GM12878 (cell line): ENCODE results near the gene FNDC3A. TPM values are rescaled to one million over a fixed set of nuclear protein-coding genes. Genes with fewer than 3 reads are reported as not detected.

Experiments used
- ATAC-seq: fragments of 200-7000 bp; cut with Tn5 transposase; 3 replicates; pipeline ENCODE4 v1.9.1; 2020; ENCODE audit warnings: mild to moderate bottlenecking, moderate library complexity
- BruUV-seq: library from RNA; stranded (reverse); fragments of 400-500 nt; replicated peaks from 2 replicates; lab custom pipeline; 2021; lab: Mats Ljungman, UMichigan
- CTCF ChIA-PET: fragments of 300-600 bp; sonication (Branson Sonifier 250); formaldehyde crosslinking; extraction: SDS; loops from one replicate; lab custom pipeline; 2021; ENCODE audit warnings: inconsistent platforms; lab: Yijun Ruan, JAX
- POLR2A ChIA-PET: fragments of 350-600 bp; formaldehyde crosslinking; extraction: SDS; loops from one replicate; lab custom pipeline; 2021; ENCODE audit warnings: inconsistent platforms; lab: Charles Lee
- RAD21 ChIA-PET: fragments of 300-600 bp; sonication (Branson Sonifier 250); formaldehyde crosslinking; loops from one replicate; lab custom pipeline; 2023; ENCODE audit warnings: antibody characterized with exemption; ENCODE audit not compliant: unreplicated experiment; lab: Charles Lee
- SMC1A ChIA-PET: fragments of 300-600 bp; sonication (Branson Sonifier 250); formaldehyde crosslinking; loops from one replicate; lab custom pipeline; 2023; ENCODE audit not compliant: unreplicated experiment, uncharacterized antibody; lab: Charles Lee
- DNase-seq: peaks from one replicate; pipeline ENCODE4 v3.0.0-alpha.2; 2011; ENCODE audit warnings: low read depth, low spot score
- FAIRE-seq: peaks from 3 replicates; lab custom pipeline; 2011; peaks lifted over from hg19 to GRCh38; lab: Jason Lieb, UNC
- H2AFZ ChIP-seq: 2 replicates; pipeline ENCODE4 v1.6.0; 2011; ENCODE audit warnings: low read depth, low read length, control low read depth; ENCODE audit not compliant: control insufficient read depth
- H3K27ac ChIP-seq: 2 replicates; pipeline ENCODE4 v1.5.1; 2011; ENCODE audit warnings: control low read depth; ENCODE audit not compliant: control insufficient read depth, insufficient read depth
- H3K27me3 ChIP-seq, 2 experiments: replicated peaks in 1 of 2; 2 replicates each; pipeline versions ENCODE4 v1.6.0 to v1.6.1; 2011; ENCODE audit warnings: low read length in 1 of 2; ENCODE audit not compliant: control insufficient read depth in 2 of 2, insufficient read depth in 2 of 2
- H3K36me3 ChIP-seq, 2 experiments: 2 replicates each; pipeline ENCODE4 v1.5.1; 2011; ENCODE audit warnings: low read length in 1 of 2; ENCODE audit not compliant: control insufficient read depth in 2 of 2, insufficient read depth in 2 of 2
- H3K4me1 ChIP-seq: 2 replicates; pipeline ENCODE4 v1.6.1; 2011; ENCODE audit warnings: mild to moderate bottlenecking, low read length, moderate library complexity, mixed read lengths; ENCODE audit not compliant: control insufficient read depth, insufficient read depth
- H3K4me2 ChIP-seq: 2 replicates; pipeline ENCODE4 v1.6.0; 2011; ENCODE audit warnings: control low read depth; ENCODE audit not compliant: control insufficient read depth, insufficient read depth
- H3K4me3 ChIP-seq: fragments of 200-600 bp; sonication (generic); 2 replicates; pipeline ENCODE4 v1.5.1; 2016
- H3K79me2 ChIP-seq: 2 replicates; pipeline ENCODE4 v1.6.0; 2011; ENCODE audit warnings: low read length; ENCODE audit not compliant: control insufficient read depth, insufficient read depth
- H3K9ac ChIP-seq: 2 replicates; pipeline ENCODE4 v1.8.0; 2011; ENCODE audit warnings: low read length, control low read depth, mixed read lengths; ENCODE audit not compliant: control insufficient read depth, insufficient read depth
- H3K9me3 ChIP-seq: replicated peaks from 3 replicates; pipeline ENCODE4 v1.5.1; 2011; ENCODE audit warnings: mild to moderate bottlenecking, low read length; ENCODE audit not compliant: control insufficient read depth, insufficient read depth
- H4K20me1 ChIP-seq: 2 replicates; pipeline ENCODE4 v1.6.0; 2011; ENCODE audit not compliant: control insufficient read depth, insufficient read depth
- ATF2 ChIP-seq: IDR thresholded peaks from 2 replicates; pipeline ENCODE4 v1.6.1; 2012; ENCODE audit warnings: low read length, inconsistent platforms
- ATF7 ChIP-seq: fragments of 450-650 bp; IDR thresholded peaks from 2 replicates; pipeline ENCODE4 v1.6.1; 2016; ENCODE audit warnings: low read depth, mild to moderate bottlenecking
- BACH1 ChIP-seq: fragments of 450-650 bp; IDR thresholded peaks from 2 replicates; pipeline ENCODE4 v1.6.1; 2017; ENCODE audit warnings: mild to moderate bottlenecking, borderline replicate concordance
- BCL3 ChIP-seq: IDR thresholded peaks from 2 replicates; pipeline ENCODE4 v1.6.1; 2011; ENCODE audit warnings: borderline replicate concordance, low read depth, mild to moderate bottlenecking, moderate library complexity, low read length; ENCODE audit not compliant: insufficient read depth, poor library complexity, severe bottlenecking
- CBX3 ChIP-seq: fragments of 200-600 bp; sonication (generic); IDR thresholded peaks from 2 replicates; pipeline ENCODE4 v1.6.1; 2016; ENCODE audit warnings: low read depth, borderline replicate concordance
- CEBPB ChIP-seq, 2 experiments: fragments of 150-350 bp in 1 of 2; IDR thresholded peaks; 2 replicates each; pipeline ENCODE4 v1.6.1; 2012 to 2014; ENCODE audit warnings: low read depth in 2 of 2, low read length in 2 of 2, borderline replicate concordance in 1 of 2, inconsistent platforms in 1 of 2
- CHD4 ChIP-seq: fragments of 200-600 bp; sonication (generic); IDR thresholded peaks from 2 replicates; pipeline ENCODE4 v1.6.1; 2016; ENCODE audit warnings: mild to moderate bottlenecking
- CREM ChIP-seq: IDR thresholded peaks from 2 replicates; pipeline ENCODE4 v1.6.1; 2014; ENCODE audit warnings: antibody characterized with exemption, low read depth
- DPF2 ChIP-seq: fragments of 450-650 bp; IDR thresholded peaks from 2 replicates; pipeline ENCODE4 v1.6.1; 2017; ENCODE audit warnings: mild to moderate bottlenecking
- EP300 ChIP-seq, 2 experiments: fragments of 150-350 bp in 1 of 2; IDR thresholded peaks; 2 replicates each; pipeline ENCODE4 v1.6.1; 2011 to 2012; ENCODE audit warnings: low read depth in 2 of 2, low read length in 2 of 2, borderline replicate concordance in 1 of 2, improper control_type of control experiment in 1 of 2, inconsistent platforms in 1 of 2; ENCODE audit not compliant: control insufficient read depth in 1 of 2
- JUNB ChIP-seq: IDR thresholded peaks from 2 replicates; pipeline ENCODE4 v1.6.1; 2016; ENCODE audit warnings: antibody characterized with exemption, mild to moderate bottlenecking
- MEF2A ChIP-seq: IDR thresholded peaks from 2 replicates; pipeline ENCODE4 v1.6.1; 2011; ENCODE audit warnings: low read depth, mild to moderate bottlenecking, low read length, moderate library complexity; ENCODE audit not compliant: insufficient read depth
- MEF2B ChIP-seq: fragments of 450-650 bp; IDR thresholded peaks from 2 replicates; pipeline ENCODE4 v1.6.1; 2018; ENCODE audit warnings: mild to moderate bottlenecking, moderate library complexity; ENCODE audit not compliant: partially characterized antibody, poor library complexity, severe bottlenecking
- MTA2 ChIP-seq: fragments of 450-650 bp; IDR thresholded peaks from 2 replicates; pipeline ENCODE4 v1.6.1; 2016; ENCODE audit warnings: low read depth, mild to moderate bottlenecking, moderate library complexity
- MYB ChIP-seq: fragments of 150-350 bp; IDR thresholded peaks from 2 replicates; pipeline ENCODE4 v1.6.1; 2014; ENCODE audit warnings: mild to moderate bottlenecking, low read depth, low read length, borderline replicate concordance
- NFIC ChIP-seq: IDR thresholded peaks from 2 replicates; pipeline ENCODE4 v1.6.1; 2012; ENCODE audit warnings: low read depth, mild to moderate bottlenecking, inconsistent platforms, low read length, moderate library complexity
- NFXL1 ChIP-seq: fragments of 450-650 bp; IDR thresholded peaks from 2 replicates; pipeline ENCODE4 v1.6.1; 2017; ENCODE audit warnings: antibody characterized with exemption, mild to moderate bottlenecking, borderline replicate concordance
- PAX8 ChIP-seq: fragments of 450-650 bp; IDR thresholded peaks from 2 replicates; pipeline ENCODE4 v1.6.1; 2017; ENCODE audit warnings: mild to moderate bottlenecking, moderate library complexity
- SIN3A ChIP-seq: IDR thresholded peaks from 2 replicates; pipeline ENCODE4 v1.6.1; 2012; ENCODE audit warnings: low read depth, low read length, improper control_type of control experiment
- SP1 ChIP-seq: IDR thresholded peaks from one replicate; pipeline ENCODE4 v1.6.1; 2011; ENCODE audit warnings: low read depth, low read length
- SPI1 ChIP-seq: IDR thresholded peaks from 2 replicates; pipeline ENCODE4 v1.6.1; 2011; ENCODE audit warnings: low read depth, mild to moderate bottlenecking, low read length, moderate library complexity, borderline replicate concordance; ENCODE audit not compliant: insufficient read depth
- ZNF207 ChIP-seq: fragments of 450-650 bp; IDR thresholded peaks from 2 replicates; pipeline ENCODE4 v1.6.1; 2014; ENCODE audit warnings: antibody characterized with exemption, mild to moderate bottlenecking, borderline replicate concordance
- ZNF384 ChIP-seq: IDR thresholded peaks from 2 replicates; pipeline ENCODE4 v1.6.1; 2012; ENCODE audit warnings: low read depth, mild to moderate bottlenecking, low read length, improper control_type of control experiment, borderline replicate concordance
- WGBS: methylation state at CpG from one replicate; pipeline ENCODE4 v1.1.6; 2016; ENCODE audit warnings: low lambda C conversion rate; ENCODE audit not compliant: insufficient replicate concordance, insufficient coverage; ENCODE audit errors: missing lambda C conversion rate; 5-methylcytosine and 5-hydroxymethylcytosine counted together
- in situ Hi-C: fragments of 300-500 bp; cut with MboI; formaldehyde crosslinking; loops from 9 replicates; pipeline ENCODE4 v1.14.3; 2018; ENCODE audit warnings: mixed read lengths
- intact Hi-C: fragments of 100-400 bp; cut with micrococcal nuclease; formaldehyde crosslinking; loops from one replicate; pipeline ENCODE4 v1.14.2; 2022; ENCODE audit not compliant: unreplicated experiment
- polyA plus RNA-seq, 11 experiments: library from polyadenylated mRNA; depleted of rRNA in 4 of 11; unstranded in 6 of 11; stranded (reverse) in 5 of 11; fragments of >200 nt; fragmentation: Nextera tagmentation in 4 of 11; fragmentation: Illumina TruSeq in 1 of 11; extraction: Ambion mirVana in 4 of 11; extraction: Trizol in 1 of 11; gene quantifications; 1 replicate in 1 of 11; 2 replicates in 10 of 11; pipeline versions ENCODE4 v1.2.1 to v1.2.3, GENCODE V29; 2011 to 2016; ENCODE audit warnings: inconsistent platforms in 2 of 11, missing spikeins in 2 of 11, low read depth in 1 of 11
- total RNA-seq, 4 experiments: library from RNA; depleted of rRNA in 3 of 4; stranded (reverse); fragments of >200 nt in 3 of 4; fragmentation: Illumina TruSeq in 1 of 4; extraction: Trizol in 1 of 4; gene quantifications; 2 replicates each; pipeline versions ENCODE4 v1.2.1 to v1.2.3, GENCODE V29; 2013 to 2021

FNDC3A gene
- total and polyA plus RNA-seq, 10 of the 15 experiments (the other 5 are each of a cell fraction or from before 2014, with no cell fraction given): 6.3 to 46.4 (median 22.8) TPM

- ATAC-seq: no peak
- 0 out of 2 replicates have a peak overlapping the region, but pooled peaks have one; percentile 85 for H3K4me2 ChIP-seq
- no peak for TF ChIP-seq CBX3
- TF ChIP-seq EP300 (IDR thresholded peaks at IDR 0.05; ENCODE audit: borderline replicate concordance in 1 of 2, control insufficient read depth in 1 of 2, low read depth in 2 of 2, low read length in 2 of 2): 0 out of 4 replicates have a peak, but pooled peaks of 1 of the 2 experiments have one; percentile 24
- TF ChIP-seq MTA2: peak; percentile 79
- no peak for TF ChIP-seq ZNF207
- TF ChIP-seq BACH1: no peak
- no peak for TF ChIP-seq CHD4
- no peak for TF ChIP-seq MYB
- 0 out of 2 replicates have a peak, but pooled peaks have one; percentile 37 for TF ChIP-seq CREM
- TF ChIP-seq ATF7: peak; percentile 79
- TF ChIP-seq SPI1: peak; percentile 84
- peak; percentile 66 for TF ChIP-seq NFIC
- TF ChIP-seq DPF2: 0 out of 2 replicates have a peak, but pooled peaks have one; percentile 58
- TF ChIP-seq ZNF384: 0 out of 2 replicates have a peak, but pooled peaks have one; percentile 37
- TF ChIP-seq BCL3: peak; percentile 30
- TF ChIP-seq ATF2: peak; percentile 32
- 0 out of 2 replicates have a peak, but pooled peaks have one; percentile 25 for TF ChIP-seq MEF2A
- no peak for TF ChIP-seq PAX8
- TF ChIP-seq NFXL1: no peak
- peak in 1 of 2 experiments; percentile 17; a peak in 1 of 4 replicates for TF ChIP-seq CEBPB (IDR thresholded peaks at IDR 0.05; ENCODE audit: borderline replicate concordance in 1 of 2, low read depth in 2 of 2, low read length in 2 of 2)
- peak; percentile 8 for TF ChIP-seq MEF2B
- no peak for TF ChIP-seq SP1
- TF ChIP-seq SIN3A: no peak
- TF ChIP-seq JUNB: peak; percentile 65
Measured at GRCh38 chr13:48977973-48978372, 2.3 kb downstream of the FNDC3A start.

More at GRCh38 chr13:48977973-48978372, 2.3 kb downstream of the FNDC3A start:
- DNase-seq: no peak
- Histone ChIP-seq H3K4me3 (peak overlapping the region; percentile 80), H3K4me1 (peaks cover 7% of the 10 kb centered on the region; the same call in 1 of the 2 replicates), H3K27ac (peak overlapping the region; percentile 83), H3K36me3 (no peaks in the 10 kb centered on the region), H3K27me3 (no peaks in the 10 kb centered on the region), H4K20me1 (no peaks in the 10 kb centered on the region), H3K79me2 (peaks cover 68% of the 10 kb centered on the region), H2AFZ (no peak overlapping the region), H3K9ac (peak overlapping the region; percentile 97), H3K9me3 (peaks cover 13% of the 10 kb centered on the region)
- CTCF ChIA-PET: interaction anchor here (1.6 kb wide), 1 partner anchor 10 kb away, joined by 4 read pairs; no protein-coding TSS in a partner anchor
- no TSS peak for BruUV-seq
- SMC1A ChIA-PET: interaction anchor here (0.8 to 3.8 kb wide), 3 partner anchors 9 to 134 kb away, joined by 3 to 30 read pairs (median 4); no protein-coding TSS in a partner anchor
- no peak for FAIRE-seq
- RAD21 ChIA-PET: interaction anchor here (1.5 kb wide), 1 partner anchor 11 kb away, joined by 4 read pairs; no protein-coding TSS in a partner anchor
- POLR2A ChIA-PET: interaction anchor here (1.0 kb wide), 1 partner anchor 10 kb away, joined by 4 read pairs; no protein-coding TSS in a partner anchor
- intact Hi-C loops: loop anchor here (5.0 kb wide), 2 partner anchors 104 to 134 kb away; no protein-coding TSS in a partner anchor
- in situ Hi-C loops: no loop called here
- 0% methylated on average over 3 of the region's 3 CpGs for WGBS
